ENCODE results near the gene INPP5A.

The INPP5A gene

DNA sequence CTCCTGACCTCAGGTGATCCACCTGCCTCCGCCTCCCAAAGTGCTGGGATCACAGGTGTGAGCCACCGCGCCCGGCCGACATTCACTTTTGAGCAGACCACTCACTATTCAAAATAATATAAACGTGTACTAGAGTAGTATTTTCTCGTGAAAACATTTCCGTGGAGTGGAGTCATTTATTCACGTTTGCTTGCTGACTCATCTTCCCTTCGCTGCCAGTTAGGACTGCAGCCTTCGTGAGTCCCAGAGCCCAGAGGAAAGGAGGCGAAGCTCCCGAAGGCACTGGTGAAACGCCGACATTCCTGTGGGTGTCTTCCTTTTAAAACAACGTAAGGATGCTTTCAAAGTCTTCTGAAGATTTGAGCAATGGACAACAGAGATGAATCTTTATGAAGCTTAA, 10.9 kb upstream of the INPP5A start:
- no peak overlapping the region for H2AK5ac ChIP-seq (ENCODE audit: low read length)
- no CpG with 5 or more reads among the region's 16 CpGs for WGBS (ENCODE audit: extremely low coverage, insufficient coverage, low lambda C conversion rate)
- no peak overlapping the region for H3K56ac ChIP-seq (ENCODE audit: low read length)
- H3K4me1 ChIP-seq (ENCODE audit: control insufficient read depth, low read depth, low read length): no peaks in the 10 kb centered on the region
- no peak for DNase-seq
- no peaks in the 10 kb centered on the region for H3K36me3 ChIP-seq (ENCODE audit: control insufficient read depth, insufficient read depth, low read length)
- H3K79me2 ChIP-seq (ENCODE audit: control insufficient read depth, insufficient read depth, low read length): no peaks in the 10 kb centered on the region
- no peak overlapping the region for H4K5ac ChIP-seq (ENCODE audit: low read length)
- H3K4me2 ChIP-seq (ENCODE audit: low read length): no peak overlapping the region
- H3K4me3 ChIP-seq (ENCODE audit: low read length): no peak overlapping the region
- H3K9ac ChIP-seq (ENCODE audit: low read length): no peak overlapping the region
- no peak overlapping the region for H2BK5ac ChIP-seq (ENCODE audit: low read length)
- H2BK15ac ChIP-seq (replicated peaks; ENCODE audit: low read depth): no peak overlapping the region
- H3K79me1 ChIP-seq (ENCODE audit: low read length): no peaks in the 10 kb centered on the region
- H3K23ac ChIP-seq (ENCODE audit: low read length): no peak overlapping the region
- no peak overlapping the region for H2BK120ac ChIP-seq (ENCODE audit: low read depth, low read length)
- no peak overlapping the region for H3K27ac ChIP-seq (ENCODE audit: low read depth, low read length)
- no peaks in the 10 kb centered on the region for H3K27me3 ChIP-seq (ENCODE audit: insufficient read depth, low read length, poor library complexity)
- no peak overlapping the region for H3K4ac ChIP-seq (ENCODE audit: low read depth, low read length)
- no peak overlapping the region for H4K8ac ChIP-seq (ENCODE audit: low read depth, low read length)
- H3K18ac ChIP-seq (ENCODE audit: low read length): no peak overlapping the region

DNA sequence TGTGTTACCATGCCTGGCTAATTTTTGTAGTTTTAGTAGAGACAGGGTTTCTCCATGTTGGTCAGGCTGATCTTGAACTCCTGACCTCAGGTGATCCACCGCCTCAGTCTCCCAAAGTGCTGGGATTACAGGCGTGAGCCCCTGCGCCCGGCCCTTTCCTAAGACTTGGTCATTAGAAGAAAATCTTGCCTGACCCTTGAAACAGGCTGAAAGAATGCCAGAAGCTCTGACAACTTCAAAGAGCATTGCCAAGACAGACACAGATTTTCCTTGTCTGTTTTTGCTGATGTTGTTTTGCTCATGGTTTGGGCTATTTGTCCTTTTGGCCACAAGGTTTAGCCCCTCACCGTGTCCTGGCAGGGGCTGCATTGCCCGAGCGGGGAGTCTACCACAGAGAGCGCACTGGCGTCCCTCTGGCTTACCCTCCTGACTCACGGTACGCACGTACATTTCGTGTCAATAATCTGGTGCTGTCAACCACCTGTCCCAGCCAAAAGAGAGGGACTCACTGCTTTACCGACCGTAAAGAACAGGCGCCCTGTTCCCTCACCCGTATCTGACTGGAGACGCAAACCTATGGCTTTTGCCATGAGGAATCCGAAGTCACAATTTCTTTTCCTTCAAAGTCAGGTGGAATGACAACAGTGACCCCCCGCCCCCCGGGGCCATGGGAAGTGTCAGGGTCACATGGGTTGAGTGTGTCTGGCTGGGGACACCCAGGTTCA, 10.1 kb upstream of the INPP5A start:
- Histone ChIP-seq H2BK5ac (ENCODE audit: low read length) (no peak overlapping the region), H3K79me2 (ENCODE audit: control insufficient read depth, insufficient read depth, low read length) (no peaks in the 10 kb centered on the region), H4K8ac (ENCODE audit: low read depth, low read length) (no peak overlapping the region), H3K56ac (ENCODE audit: low read length) (no peak overlapping the region), H3K23ac (ENCODE audit: low read length) (no peak overlapping the region), H3K27me3 (ENCODE audit: insufficient read depth, low read length, poor library complexity) (no peaks in the 10 kb centered on the region), H3K4me3 (ENCODE audit: low read length) (no peak overlapping the region), H2BK120ac (ENCODE audit: low read depth, low read length) (no peak overlapping the region), H3K79me1 (ENCODE audit: low read length) (no peaks in the 10 kb centered on the region), H3K4ac (ENCODE audit: low read depth, low read length) (no peak overlapping the region), H2BK15ac (replicated peaks; ENCODE audit: low read depth) (no peak overlapping the region), H3K4me2 (ENCODE audit: low read length) (no peak overlapping the region), H3K27ac (ENCODE audit: low read depth, low read length) (no peak overlapping the region), H3K9ac (ENCODE audit: low read length) (no peak overlapping the region), H4K5ac (ENCODE audit: low read length) (no peak overlapping the region), H2AK5ac (ENCODE audit: low read length) (no peak overlapping the region), H3K18ac (ENCODE audit: low read length) (no peak overlapping the region), H3K4me1 (ENCODE audit: control insufficient read depth, low read depth, low read length) (no peaks in the 10 kb centered on the region), H3K36me3 (ENCODE audit: control insufficient read depth, insufficient read depth, low read length) (no peaks in the 10 kb centered on the region)
- no peak for DNase-seq
- no CpG with 5 or more reads among the region's 21 CpGs for WGBS (ENCODE audit: extremely low coverage, insufficient coverage, low lambda C conversion rate)

DNA sequence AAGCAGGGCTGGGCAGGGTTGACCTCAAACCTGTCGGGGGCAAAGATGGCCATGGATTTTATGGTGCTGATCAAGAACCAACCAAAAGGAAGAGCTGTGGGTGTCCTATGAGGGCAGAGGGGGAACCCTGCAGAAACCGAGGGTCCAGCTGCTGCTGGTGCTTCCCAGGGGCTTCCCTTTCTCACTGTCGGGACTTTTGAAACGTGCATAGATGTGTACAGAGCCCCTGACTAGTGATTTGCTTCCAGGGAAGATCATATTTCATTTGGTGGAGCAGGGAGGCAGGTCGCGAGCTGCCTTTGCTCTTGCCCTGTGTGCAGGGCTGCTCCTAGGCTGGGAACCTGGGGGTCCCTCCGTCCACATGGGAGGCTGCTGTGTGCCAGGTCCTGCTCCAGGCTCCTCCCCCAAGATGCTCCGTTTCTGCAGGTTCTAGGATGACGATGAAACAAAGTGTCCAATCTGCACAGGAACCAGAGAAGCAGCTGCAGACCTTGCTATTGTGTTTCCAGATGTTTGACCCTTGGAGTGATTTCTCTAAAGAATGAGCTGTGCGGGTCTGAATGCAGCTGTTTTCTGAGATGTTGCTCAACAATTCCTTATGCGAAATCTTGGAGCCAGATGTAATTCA, 9.4 kb upstream of the INPP5A start:
- no CpG with 5 or more reads among the region's 11 CpGs for WGBS (ENCODE audit: extremely low coverage, insufficient coverage, low lambda C conversion rate)
- no peaks in the 10 kb centered on the region for H3K27me3 ChIP-seq (ENCODE audit: insufficient read depth, low read length, poor library complexity)
- DNase-seq: no peak

DNA sequence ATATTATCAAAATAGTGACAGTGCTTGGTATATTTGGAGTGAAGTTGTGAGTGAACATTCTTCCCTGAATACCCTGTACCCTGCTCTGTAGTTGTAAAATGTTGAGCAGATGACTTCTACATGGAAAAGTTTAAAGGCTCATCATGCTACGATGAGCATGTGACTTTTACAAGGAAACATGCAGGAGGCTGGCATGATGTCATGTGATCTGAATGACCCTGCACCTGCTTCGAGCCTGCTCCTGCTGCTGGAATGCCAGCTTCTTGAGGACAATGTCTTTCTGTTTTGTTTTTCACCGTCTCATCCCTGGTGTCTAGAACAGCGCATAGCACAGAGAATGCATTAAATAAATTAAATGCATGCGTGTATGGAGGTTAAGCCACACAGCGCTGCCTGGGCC, 5.4 kb upstream of the INPP5A start:
- Histone ChIP-seq H4K5ac (ENCODE audit: low read length) (no peak overlapping the region), H3K27ac (ENCODE audit: low read depth, low read length) (no peak overlapping the region), H2AK5ac (ENCODE audit: low read length) (no peak overlapping the region), H3K4me2 (ENCODE audit: low read length) (no peak overlapping the region), H3K79me2 (ENCODE audit: control insufficient read depth, insufficient read depth, low read length) (no peaks in the 10 kb centered on the region), H3K4me3 (ENCODE audit: low read length) (no peak overlapping the region), H3K4ac (ENCODE audit: low read depth, low read length) (no peak overlapping the region), H3K4me1 (ENCODE audit: control insufficient read depth, low read depth, low read length) (peaks cover 3% of the 10 kb centered on the region), H4K8ac (ENCODE audit: low read depth, low read length) (no peak overlapping the region), H2BK5ac (ENCODE audit: low read length) (no peak overlapping the region), H3K79me1 (ENCODE audit: low read length) (no peaks in the 10 kb centered on the region), H3K56ac (ENCODE audit: low read length) (no peak overlapping the region), H2BK120ac (ENCODE audit: low read depth, low read length) (no peak overlapping the region), H3K36me3 (ENCODE audit: control insufficient read depth, insufficient read depth, low read length) (no peaks in the 10 kb centered on the region), H3K27me3 (ENCODE audit: insufficient read depth, low read length, poor library complexity) (no peaks in the 10 kb centered on the region), H3K18ac (ENCODE audit: low read length) (no peak overlapping the region), H3K9ac (ENCODE audit: low read length) (no peak overlapping the region), H3K23ac (ENCODE audit: low read length) (no peak overlapping the region), H2BK15ac (replicated peaks; ENCODE audit: low read depth) (no peak overlapping the region)
- no CpG with 5 or more reads among the region's 6 CpGs for WGBS (ENCODE audit: extremely low coverage, insufficient coverage, low lambda C conversion rate)
- no peak for DNase-seq

More for the DNA sequence above, 9.4 kb upstream of the INPP5A start:
- Histone ChIP-seq H3K4ac (ENCODE audit: low read depth, low read length) (no peak overlapping the region), H3K23ac (ENCODE audit: low read length) (no peak overlapping the region), H2BK15ac (replicated peaks; ENCODE audit: low read depth) (no peak overlapping the region), H3K79me1 (ENCODE audit: low read length) (no peaks in the 10 kb centered on the region), H3K27ac (ENCODE audit: low read depth, low read length) (no peak overlapping the region), H3K4me1 (ENCODE audit: control insufficient read depth, low read depth, low read length) (no peaks in the 10 kb centered on the region), H3K79me2 (ENCODE audit: control insufficient read depth, insufficient read depth, low read length) (no peaks in the 10 kb centered on the region), H4K5ac (ENCODE audit: low read length) (no peak overlapping the region), H2BK120ac (ENCODE audit: low read depth, low read length) (no peak overlapping the region), H3K56ac (ENCODE audit: low read length) (no peak overlapping the region), H3K18ac (ENCODE audit: low read length) (no peak overlapping the region), H3K4me2 (ENCODE audit: low read length) (no peak overlapping the region), H2AK5ac (ENCODE audit: low read length) (no peak overlapping the region), H3K36me3 (ENCODE audit: control insufficient read depth, insufficient read depth, low read length) (no peaks in the 10 kb centered on the region), H3K9ac (ENCODE audit: low read length) (no peak overlapping the region), H4K8ac (ENCODE audit: low read depth, low read length) (no peak overlapping the region), H3K4me3 (ENCODE audit: low read length) (no peak overlapping the region), H2BK5ac (ENCODE audit: low read length) (no peak overlapping the region)

DNA sequence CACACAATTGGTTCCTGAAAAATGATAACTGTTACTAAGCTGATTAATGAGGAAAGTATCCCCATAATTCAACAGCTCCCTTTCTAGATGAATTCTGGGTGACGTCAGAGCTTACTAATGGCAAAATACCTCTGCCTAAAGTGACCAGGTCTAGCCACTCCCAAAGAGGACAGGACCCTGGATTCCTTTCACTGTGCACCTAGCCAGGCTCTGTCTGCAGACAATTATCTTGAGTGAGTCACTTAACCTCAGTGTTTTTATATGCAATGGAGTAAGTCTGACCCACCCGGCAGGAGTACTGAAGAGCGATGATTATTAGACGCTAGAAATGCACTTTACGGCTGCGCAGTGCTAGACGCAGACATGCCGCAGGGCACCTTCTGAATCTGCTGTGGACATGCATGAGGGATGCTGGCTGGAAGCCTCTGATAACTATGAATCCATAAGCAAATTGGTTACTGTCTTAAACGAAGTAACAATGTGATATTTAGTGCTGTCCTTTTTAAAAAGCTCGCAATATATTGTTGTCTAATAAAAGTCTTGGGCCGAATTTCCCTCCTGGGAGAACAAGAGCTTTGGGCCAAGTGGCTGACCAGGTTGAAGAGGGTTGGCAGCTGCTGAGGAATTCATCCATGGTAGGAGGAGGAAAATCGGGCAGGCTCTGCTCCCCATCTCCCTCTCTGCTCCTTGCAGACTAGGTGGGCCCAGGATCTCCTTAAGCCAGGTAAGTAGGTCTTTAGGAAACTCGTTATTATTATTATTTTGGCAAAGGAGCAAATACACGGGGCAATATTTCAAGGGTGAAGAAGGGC, 4.6 kb upstream of the INPP5A start:
- DNase-seq: peak; percentile 24
- Histone ChIP-seq H3K79me2 (ENCODE audit: control insufficient read depth, insufficient read depth, low read length) (no peaks in the 10 kb centered on the region), H3K4me3 (ENCODE audit: low read length) (no peak overlapping the region), H3K56ac (ENCODE audit: low read length) (no peak overlapping the region), H2AK5ac (ENCODE audit: low read length) (no peak overlapping the region), H2BK15ac (replicated peaks; ENCODE audit: low read depth) (no peak overlapping the region), H3K4me1 (ENCODE audit: control insufficient read depth, low read depth, low read length) (peaks cover 3% of the 10 kb centered on the region), H2BK120ac (ENCODE audit: low read depth, low read length) (no peak overlapping the region), H3K9ac (ENCODE audit: low read length) (no peak overlapping the region), H3K36me3 (ENCODE audit: control insufficient read depth, insufficient read depth, low read length) (no peaks in the 10 kb centered on the region), H2BK5ac (ENCODE audit: low read length) (no peak overlapping the region), H4K5ac (ENCODE audit: low read length) (no peak overlapping the region), H3K4me2 (ENCODE audit: low read length) (no peak overlapping the region), H4K8ac (ENCODE audit: low read depth, low read length) (no peak overlapping the region), H3K4ac (ENCODE audit: low read depth, low read length) (no peak overlapping the region), H3K27ac (ENCODE audit: low read depth, low read length) (no peak overlapping the region), H3K27me3 (ENCODE audit: insufficient read depth, low read length, poor library complexity) (no peaks in the 10 kb centered on the region), H3K79me1 (ENCODE audit: low read length) (no peaks in the 10 kb centered on the region), H3K18ac (ENCODE audit: low read length) (no peak overlapping the region), H3K23ac (ENCODE audit: low read length) (no peak overlapping the region)
- no CpG with 5 or more reads among the region's 14 CpGs for WGBS (ENCODE audit: extremely low coverage, insufficient coverage, low lambda C conversion rate)

Data from mesendoderm (in vitro differentiated cells).